Neural progenitor cell (in vitro differentiated cells): ENCODE data around the gene CSNK2A1. TPM values are rescaled to one million over a fixed set of nuclear protein-coding genes. Genes with fewer than 3 reads are reported as not detected.

Experiments
- DNase-seq: peaks from one replicate; pipeline ENCODE4 v3.0.0-alpha.2; 2016; ENCODE audit warnings: low spot score
- H2AFZ ChIP-seq: fragments of 200-600 bp; sonication (generic); replicated peaks from 2 replicates; pipeline ENCODE4 v1.6.1; 2016; ENCODE audit warnings: antibody characterized with exemption
- H3F3A ChIP-seq: fragments of 200-600 bp; sonication (generic); 2 replicates; pipeline ENCODE4 v1.6.1; 2016; ENCODE audit warnings: antibody characterized with exemption, low read depth
- H3K27ac ChIP-seq: fragments of 200-600 bp; sonication (generic); 2 replicates; pipeline ENCODE4 v1.5.1; 2016; ENCODE audit warnings: mild to moderate bottlenecking
- H3K27me3 ChIP-seq: fragments of 200-600 bp; sonication (generic); 2 replicates; pipeline ENCODE4 v1.6.1; 2016; ENCODE audit warnings: mild to moderate bottlenecking, moderate library complexity
- H3K36me3 ChIP-seq: fragments of 200-600 bp; sonication (generic); 2 replicates; pipeline ENCODE4 v1.5.1; 2016
- H3K4me1 ChIP-seq: fragments of 200-600 bp; sonication (generic); 2 replicates; pipeline ENCODE4 v1.6.1; 2016; ENCODE audit warnings: mixed run types
- H3K4me2 ChIP-seq: fragments of 200-600 bp; sonication (generic); 2 replicates; pipeline ENCODE4 v1.6.1; 2016
- H3K4me3 ChIP-seq: fragments of 200-600 bp; sonication (generic); 2 replicates; pipeline ENCODE4 v1.5.1; 2016
- H3K79me2 ChIP-seq: fragments of 200-600 bp; sonication (generic); 2 replicates; pipeline ENCODE4 v1.6.1; 2016; ENCODE audit warnings: low read depth
- H3K9ac ChIP-seq: fragments of 200-600 bp; sonication (generic); 2 replicates; pipeline ENCODE4 v1.6.1; 2016
- H3K9me3 ChIP-seq: fragments of 200-600 bp; sonication (generic); 2 replicates; pipeline ENCODE4 v1.5.1; 2016; ENCODE audit warnings: low read depth
- H4K20me1 ChIP-seq: fragments of 200-600 bp; sonication (generic); 2 replicates; pipeline ENCODE4 v1.6.1; 2016; ENCODE audit warnings: low read depth
- H3K27ac Mint-ChIP-seq: 3 replicates; pipeline ENCODE4 v1.8.0; 2021; ENCODE audit warnings: mixed read lengths
- H3K27me3 Mint-ChIP-seq: 2 replicates; pipeline ENCODE4 v1.8.0; 2022; ENCODE audit warnings: low read depth, mild to moderate bottlenecking, inconsistent platforms, moderate library complexity, mixed read lengths; ENCODE audit not compliant: insufficient read depth
- H3K36me3 Mint-ChIP-seq: 3 replicates; pipeline ENCODE4 v1.8.0; 2021; ENCODE audit warnings: mixed read lengths
- H3K4me1 Mint-ChIP-seq: 3 replicates; pipeline ENCODE4 v1.8.0; 2021; ENCODE audit warnings: mixed read lengths
- H3K4me3 Mint-ChIP-seq: 3 replicates; pipeline ENCODE4 v1.8.0; 2021; ENCODE audit warnings: mild to moderate bottlenecking, moderate library complexity, mixed read lengths
- H3K9me3 Mint-ChIP-seq: 3 replicates; pipeline ENCODE4 v1.8.0; 2020; ENCODE audit warnings: mixed read lengths
- CTCF ChIP-seq: fragments of 200-600 bp; sonication (generic); IDR thresholded peaks from 2 replicates; pipeline ENCODE4 v1.5.1; 2017; ENCODE audit warnings: antibody characterized with exemption, mild to moderate bottlenecking
- EZH2 ChIP-seq: fragments of 200-600 bp; sonication (generic); IDR thresholded peaks from 2 replicates; pipeline ENCODE4 v1.6.1; 2017; ENCODE audit warnings: antibody characterized with exemption, mild to moderate bottlenecking, moderate library complexity
- EZH2phosphoT487 ChIP-seq: fragments of 200-600 bp; sonication (generic); IDR thresholded peaks from 2 replicates; pipeline ENCODE4 v1.6.1; 2017; ENCODE audit warnings: antibody characterized with exemption
- total RNA-seq: library from RNA; depleted of rRNA; stranded (reverse); fragments of >200 nt; gene quantifications from 2 replicates; pipeline ENCODE4 v1.2.3, GENCODE V29; 2015; ENCODE audit warnings: low replicate concordance

Gene CSNK2A1
- total RNA-seq, 1 donor from 2014 or later: 599 TPM

- Mint-ChIP-seq H3K9me3 (no peaks in the 10 kb centered on the region), H3K4me1 (no peaks in the 10 kb centered on the region), H3K36me3 (peaks cover 35% of the 10 kb centered on the region), H3K4me3 (no peak overlapping the region), H3K27me3 (no peaks in the 10 kb centered on the region), H3K27ac (no peak overlapping the region)
- H3K4me3 ChIP-seq: no peak overlapping the region
- H3K9ac ChIP-seq: no peak overlapping the region
- H3K36me3 ChIP-seq: peaks cover 6% of the 10 kb centered on the region
- H3K4me1 ChIP-seq: no peaks in the 10 kb centered on the region
- no peaks in the 10 kb centered on the region for H3K79me2 ChIP-seq
- H3K4me2 ChIP-seq: no peak overlapping the region
- H4K20me1 ChIP-seq: peaks cover 18% of the 10 kb centered on the region
- H3K27me3 ChIP-seq: no peaks in the 10 kb centered on the region
- no peak for DNase-seq
- TF ChIP-seq CTCF (no peak), EZH2 (no peak), EZH2phosphoT487 (no peak)
- H3F3A ChIP-seq: peaks cover 31% of the 10 kb centered on the region
- H2AFZ ChIP-seq: no peak overlapping the region
- H3K9me3 ChIP-seq: no peaks in the 10 kb centered on the region
- no peak overlapping the region for H3K27ac ChIP-seq
These were observed 62.4 kb downstream of the CSNK2A1 start for GRCh38 chr20:481167-481566.

GRCh38 chr20:480044-480443, 63.5 kb downstream of the CSNK2A1 start:
- Histone ChIP-seq H3K36me3 (peaks cover 6% of the 10 kb centered on the region), H2AFZ (no peak overlapping the region), H3K27me3 (no peaks in the 10 kb centered on the region), H3F3A (peaks cover 27% of the 10 kb centered on the region), H3K9ac (no peak overlapping the region), H3K4me3 (no peak overlapping the region), H3K79me2 (no peaks in the 10 kb centered on the region), H3K4me1 (no peaks in the 10 kb centered on the region), H3K4me2 (no peak overlapping the region), H3K27ac (no peak overlapping the region), H4K20me1 (peaks cover 9% of the 10 kb centered on the region), H3K9me3 (no peaks in the 10 kb centered on the region)
- H3K27me3 Mint-ChIP-seq: peaks cover 3% of the 10 kb centered on the region
- no peaks in the 10 kb centered on the region for H3K9me3 Mint-ChIP-seq
- no peaks in the 10 kb centered on the region for H3K4me1 Mint-ChIP-seq
- TF ChIP-seq EZH2: no peak
- no peak for TF ChIP-seq CTCF
- no peak for TF ChIP-seq EZH2phosphoT487
- H3K36me3 Mint-ChIP-seq: peaks cover 31% of the 10 kb centered on the region
- H3K27ac Mint-ChIP-seq: no peak overlapping the region
- DNase-seq: no peak
- H3K4me3 Mint-ChIP-seq: no peak overlapping the region

- no peaks in the 10 kb centered on the region for H3K9me3 ChIP-seq
- no peak overlapping the region for H3K27ac ChIP-seq
- H3K36me3 ChIP-seq: peaks cover 6% of the 10 kb centered on the region
- no peak for TF ChIP-seq CTCF
- H3K36me3 Mint-ChIP-seq: peaks cover 33% of the 10 kb centered on the region
- peaks cover 27% of the 10 kb centered on the region for H3F3A ChIP-seq
- H3K27ac Mint-ChIP-seq: no peak overlapping the region
- H4K20me1 ChIP-seq: peaks cover 9% of the 10 kb centered on the region
- no peaks in the 10 kb centered on the region for H3K79me2 ChIP-seq
- H3K4me3 Mint-ChIP-seq: no peak overlapping the region
- no peak overlapping the region for H3K4me2 ChIP-seq
- H3K4me1 Mint-ChIP-seq: no peaks in the 10 kb centered on the region
- no peak for DNase-seq
- no peak overlapping the region for H3K9ac ChIP-seq
- H3K27me3 Mint-ChIP-seq: peaks cover 3% of the 10 kb centered on the region
- H3K4me3 ChIP-seq: no peak overlapping the region
- no peaks in the 10 kb centered on the region for H3K27me3 ChIP-seq
- H3K9me3 Mint-ChIP-seq: no peaks in the 10 kb centered on the region
- no peak overlapping the region for H2AFZ ChIP-seq
- no peaks in the 10 kb centered on the region for H3K4me1 ChIP-seq
These were observed 64.1 kb downstream of the CSNK2A1 start for GRCh38 chr20:479487-479886.
